NT2/D1 (cell line): ENCODE measurements around the gene LOXL1.

Source experiments
- DNase-seq: peaks from one replicate; pipeline ENCODE4 v3.0.0-alpha.2; 2011; ENCODE audit warnings: low read depth, low spot score
- H3K27me3 ChIP-seq: 2 replicates; pipeline ENCODE4 v1.6.0; 2011; ENCODE audit warnings: mild to moderate bottlenecking; ENCODE audit not compliant: insufficient read length, insufficient read depth
- H3K36me3 ChIP-seq: 2 replicates; pipeline ENCODE4 v1.6.1; 2011; ENCODE audit warnings: mild to moderate bottlenecking, low read length, mixed read lengths; ENCODE audit not compliant: insufficient read depth, insufficient read length
- H3K4me1 ChIP-seq: 2 replicates; pipeline ENCODE4 v1.5.1; 2011; ENCODE audit not compliant: insufficient read depth, insufficient read length
- H3K4me3 ChIP-seq: 2 replicates; pipeline ENCODE4 v1.5.1; 2011; ENCODE audit warnings: low read depth; ENCODE audit not compliant: insufficient read length
- H3K9ac ChIP-seq: 2 replicates; pipeline ENCODE4 v1.6.0; 2011; ENCODE audit warnings: low read depth; ENCODE audit not compliant: insufficient read length
- H3K9me3 ChIP-seq: 2 replicates; pipeline ENCODE4 v1.5.1; 2011; ENCODE audit warnings: mild to moderate bottlenecking, low read length; ENCODE audit not compliant: insufficient read depth
- SUZ12 ChIP-seq: IDR thresholded peaks from 2 replicates; pipeline ENCODE4 v1.6.1; 2011; ENCODE audit not compliant: insufficient read length, insufficient read depth; ENCODE audit errors: extremely low read depth
- YY1 ChIP-seq: IDR thresholded peaks from 2 replicates; pipeline ENCODE4 v1.6.1; 2011; ENCODE audit not compliant: insufficient read length, insufficient read depth
- ZNF274 ChIP-seq: IDR thresholded peaks from 2 replicates; pipeline ENCODE4 v1.6.1; 2011; ENCODE audit warnings: mild to moderate bottlenecking, low read depth, low read length

The LOXL1 gene

DNA sequence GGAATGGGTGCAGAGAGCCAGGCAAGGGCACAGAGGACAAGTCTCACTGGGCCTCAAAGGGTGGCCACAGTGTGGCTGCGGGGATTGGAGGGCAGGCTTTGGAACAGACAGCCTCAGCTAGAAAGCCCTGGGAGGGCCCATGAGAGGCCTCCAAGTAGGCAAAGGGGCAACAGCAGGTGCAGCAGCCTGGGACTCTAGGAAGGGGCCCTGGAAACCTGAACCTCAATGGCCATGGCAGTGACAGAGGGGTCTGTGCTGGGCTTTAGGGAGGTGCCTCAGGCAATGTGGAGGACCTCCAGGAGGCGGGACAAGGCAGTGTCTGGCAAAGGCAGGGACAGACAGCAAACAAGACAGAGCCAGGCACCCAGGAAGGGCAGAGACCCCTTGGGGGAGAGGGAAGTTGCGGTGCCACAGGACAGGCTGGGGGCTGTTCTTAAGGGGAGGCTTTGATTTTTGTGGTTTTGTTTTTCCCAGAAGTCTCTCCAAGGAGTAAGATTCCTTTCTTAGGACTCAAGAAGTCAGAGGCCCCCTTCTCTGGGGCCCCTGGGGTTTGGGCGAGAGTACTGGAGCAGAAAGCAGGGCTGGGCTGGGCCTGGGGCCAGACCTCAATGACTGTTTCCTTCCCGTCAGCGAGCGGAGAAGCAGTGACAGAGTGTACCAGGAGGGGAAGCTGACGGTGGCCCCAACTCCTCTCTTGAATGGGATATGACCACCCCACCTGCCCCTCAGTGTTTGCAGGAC, 56.1 kb downstream of the LOXL1 start:
- H3K9me3 ChIP-seq: no peaks in the 10 kb centered on the region
- H3K4me1 ChIP-seq: peaks cover 2% of the 10 kb centered on the region
- no peak overlapping the region for H3K4me3 ChIP-seq
- H3K36me3 ChIP-seq: no peaks in the 10 kb centered on the region
- TF ChIP-seq YY1 (no peak), SUZ12 (no peak), ZNF274 (no peak)
- H3K9ac ChIP-seq: no peak overlapping the region
- no peak for DNase-seq
- no peaks in the 10 kb centered on the region for H3K27me3 ChIP-seq

DNA sequence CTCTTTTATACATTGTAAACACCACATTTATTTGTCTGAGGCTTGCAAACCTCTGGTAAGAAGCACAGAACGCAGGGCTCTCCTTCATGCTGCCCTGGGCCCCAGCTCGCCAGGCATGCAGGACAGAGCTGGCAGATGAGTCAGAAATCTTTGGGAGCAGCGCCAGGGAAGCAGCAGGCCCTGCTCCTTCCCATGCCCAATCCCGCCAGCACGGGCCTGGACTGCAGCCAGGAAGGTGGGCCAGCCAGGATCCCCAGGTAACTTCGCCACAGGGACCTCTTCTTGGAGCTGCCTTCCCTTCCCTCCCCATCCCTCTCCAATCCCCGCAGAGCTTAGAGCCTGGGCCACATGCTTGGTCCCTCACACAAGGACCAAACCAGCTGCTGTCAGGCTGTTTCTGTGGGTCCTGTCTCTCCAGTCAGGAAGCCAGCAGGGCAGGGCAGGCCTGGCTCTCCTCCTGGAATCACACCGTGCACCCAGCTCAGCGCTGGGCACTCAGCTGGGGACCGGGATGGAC, 57.0 kb downstream of the LOXL1 start:
- H3K9me3 ChIP-seq: no peaks in the 10 kb centered on the region
- no peak for DNase-seq
- no peak overlapping the region for H3K4me3 ChIP-seq
- no peak overlapping the region for H3K9ac ChIP-seq
- TF ChIP-seq ZNF274: no peak
- no peak for TF ChIP-seq SUZ12
- TF ChIP-seq YY1: no peak
- H3K36me3 ChIP-seq: no peaks in the 10 kb centered on the region
- H3K4me1 ChIP-seq: peaks cover 2% of the 10 kb centered on the region
- no peaks in the 10 kb centered on the region for H3K27me3 ChIP-seq

DNA sequence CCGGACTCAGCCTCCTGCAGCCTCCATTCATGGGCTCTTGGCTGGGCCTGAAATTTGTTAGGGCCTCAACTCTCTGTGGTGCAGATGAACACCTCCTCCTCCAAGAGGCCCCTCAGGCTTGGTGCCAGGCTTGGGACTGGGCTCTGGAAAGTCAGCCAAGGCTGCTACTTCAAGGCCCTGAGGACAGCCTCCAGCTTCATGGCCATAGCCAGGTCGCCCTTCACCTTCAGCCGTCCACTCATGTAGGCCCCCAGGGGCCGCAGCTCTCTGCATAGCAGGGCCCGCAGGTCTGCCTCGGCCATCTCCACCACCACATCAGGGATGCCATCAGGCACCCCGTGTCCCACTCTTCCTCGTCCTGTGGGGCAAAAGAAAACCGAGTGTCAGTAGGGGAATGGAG, 57.5 kb downstream of the LOXL1 start:
- Histone ChIP-seq H3K9ac (no peak overlapping the region), H3K9me3 (no peaks in the 10 kb centered on the region), H3K4me3 (no peak overlapping the region), H3K4me1 (peaks cover 2% of the 10 kb centered on the region), H3K27me3 (no peaks in the 10 kb centered on the region), H3K36me3 (no peaks in the 10 kb centered on the region)
- no peak for DNase-seq
- TF ChIP-seq SUZ12: no peak
- no peak for TF ChIP-seq ZNF274
- no peak for TF ChIP-seq YY1

DNA sequence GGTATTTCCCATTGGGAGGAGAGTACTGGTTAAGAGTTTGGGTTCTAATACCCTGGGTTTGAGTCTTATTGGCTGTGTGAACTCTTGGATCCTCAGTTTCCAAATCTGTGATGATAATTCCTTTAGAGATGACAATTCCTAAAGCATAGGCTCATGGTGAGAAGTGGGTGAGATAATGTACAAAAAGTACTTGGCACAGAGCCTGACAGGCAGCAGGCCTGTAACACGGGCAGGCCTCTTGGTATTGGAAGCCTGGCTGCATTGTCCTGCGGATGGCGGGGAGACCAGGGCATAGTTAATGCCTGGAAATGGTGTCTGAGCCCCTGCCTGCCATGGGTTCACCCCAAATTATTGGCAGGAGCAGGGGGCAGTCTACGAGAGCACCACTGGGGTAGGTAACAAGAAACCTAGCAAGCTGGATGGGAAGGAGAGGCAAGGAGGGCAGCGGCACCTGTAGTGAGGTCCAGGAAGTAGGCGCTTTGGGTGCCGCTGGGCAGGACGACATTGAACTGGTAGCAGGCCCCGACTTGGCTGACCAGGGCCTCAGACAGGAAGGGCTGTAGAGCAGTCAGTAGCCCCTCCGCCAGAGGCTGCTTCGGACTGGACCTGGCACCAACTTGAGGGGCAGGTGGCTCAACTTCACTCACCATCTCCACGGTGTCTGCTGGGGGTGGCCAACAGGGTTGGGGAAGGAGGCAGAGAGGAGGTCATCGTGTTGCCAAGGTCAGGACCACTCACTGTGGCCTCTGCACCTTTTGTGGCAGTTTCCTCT, 58.1 kb downstream of the LOXL1 start:
- no peak overlapping the region for H3K4me3 ChIP-seq
- H3K27me3 ChIP-seq: no peaks in the 10 kb centered on the region
- peaks cover 2% of the 10 kb centered on the region for H3K4me1 ChIP-seq
- H3K9me3 ChIP-seq: no peaks in the 10 kb centered on the region
- H3K36me3 ChIP-seq: no peaks in the 10 kb centered on the region
- no peak for DNase-seq
- H3K9ac ChIP-seq: no peak overlapping the region
- TF ChIP-seq SUZ12: no peak
- TF ChIP-seq YY1: no peak
- no peak for TF ChIP-seq ZNF274

DNA sequence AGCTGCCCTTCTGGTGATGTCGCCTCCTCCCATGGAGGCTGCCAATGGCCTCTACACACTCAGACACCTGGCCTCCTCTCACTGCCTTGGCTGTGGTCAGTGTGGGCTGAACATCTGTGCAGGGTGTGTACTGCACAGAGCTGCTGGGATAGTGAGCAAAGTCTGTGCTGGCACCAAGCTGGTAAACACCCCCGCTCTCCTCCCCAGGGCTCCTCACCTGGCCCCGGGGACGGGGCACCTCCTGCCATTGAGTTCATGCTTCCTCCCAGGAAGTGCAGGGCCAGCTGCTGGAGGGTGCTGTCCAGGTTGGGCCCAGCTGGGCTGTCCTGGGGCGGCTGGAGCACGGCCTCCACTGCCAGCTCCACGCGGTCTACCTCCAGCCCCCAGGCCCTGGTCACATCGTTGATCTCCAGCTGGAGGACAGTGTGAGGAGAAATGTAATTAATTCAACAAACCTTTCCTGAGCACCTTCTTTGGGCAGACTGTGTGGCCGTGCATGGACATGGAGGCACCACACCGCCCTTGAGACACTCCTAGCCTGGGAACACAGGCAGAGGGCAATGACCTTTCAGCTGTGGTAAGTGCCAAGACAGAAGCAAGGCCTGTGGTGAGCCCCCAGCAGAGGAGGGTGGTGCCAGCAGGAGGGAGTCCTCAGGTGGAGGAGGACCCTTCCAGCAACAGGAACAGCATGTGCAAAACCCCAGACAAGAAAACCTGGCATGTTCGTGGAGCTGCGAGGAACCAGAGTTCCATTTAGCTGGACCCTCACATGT, 59.0 kb downstream of the LOXL1 start:
- H3K4me3 ChIP-seq: no peak overlapping the region
- H3K9me3 ChIP-seq: no peaks in the 10 kb centered on the region
- H3K27me3 ChIP-seq: no peaks in the 10 kb centered on the region
- no peak for TF ChIP-seq ZNF274
- no peak for TF ChIP-seq SUZ12
- TF ChIP-seq YY1: no peak
- no peak overlapping the region for H3K9ac ChIP-seq
- peaks cover 2% of the 10 kb centered on the region for H3K4me1 ChIP-seq
- no peaks in the 10 kb centered on the region for H3K36me3 ChIP-seq
- DNase-seq: no peak

DNA sequence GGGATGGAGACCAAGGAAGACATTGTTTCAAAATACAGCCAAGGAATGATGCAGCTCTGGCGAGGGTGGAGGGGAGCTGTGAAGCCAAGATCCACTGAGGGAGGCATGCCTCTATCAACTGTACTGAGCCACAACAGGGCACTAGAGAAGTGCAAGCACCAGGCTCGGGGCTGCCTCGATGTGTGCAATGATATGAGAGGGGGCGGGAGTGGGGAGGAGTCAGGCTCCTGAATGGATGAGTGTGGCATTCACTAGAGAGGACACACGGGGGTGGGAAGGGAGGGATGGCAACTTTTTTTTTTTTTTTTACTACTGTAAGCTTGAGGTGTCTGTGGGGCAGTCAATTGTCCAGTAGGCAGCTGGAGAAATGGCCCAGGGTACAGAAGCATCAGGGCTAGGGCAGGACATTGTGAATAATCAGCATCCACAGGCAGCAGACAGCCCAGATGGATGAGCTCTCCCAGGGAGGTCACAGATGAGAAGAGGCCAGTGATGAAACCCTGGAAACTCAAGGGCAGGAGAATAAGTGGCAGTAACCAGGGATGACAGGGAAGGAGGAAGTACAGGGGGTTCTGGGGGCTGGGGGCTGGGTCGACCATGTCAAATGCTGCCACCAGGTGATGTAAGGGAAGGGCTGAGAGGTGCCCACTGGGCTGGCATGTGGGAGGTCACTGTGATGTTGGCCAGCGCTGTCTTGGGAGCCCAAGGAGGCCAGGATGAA, 60.0 kb downstream of the LOXL1 start:
- Histone ChIP-seq H3K4me3 (no peak overlapping the region), H3K27me3 (peaks cover under 1% of the 10 kb centered on the region), H3K9ac (no peak overlapping the region), H3K36me3 (no peaks in the 10 kb centered on the region), H3K4me1 (peaks cover 3% of the 10 kb centered on the region), H3K9me3 (no peaks in the 10 kb centered on the region)
- no peak for TF ChIP-seq YY1
- no peak for TF ChIP-seq ZNF274
- TF ChIP-seq SUZ12: no peak
- DNase-seq: no peak
